ENCODE results near the gene HABP4.

The HABP4 gene

GRCh38 chr9:96449845-96450612 lies at the start of gene HABP4:
TSS of gene HABP4 (plus strand) at chr9:96450169. CDS start at chr9:96450280, 111 bp downstream.
- peak; percentile 89 for DNase-seq

- DNase-seq, result no peak
These were observed 41.3 kb upstream of the HABP4 start for GRCh38 chr9:96408409-96409280.

- DNase-seq, result no peak
These were observed 38.7 kb upstream of the HABP4 start for GRCh38 chr9:96411129-96411838.

DNA sequence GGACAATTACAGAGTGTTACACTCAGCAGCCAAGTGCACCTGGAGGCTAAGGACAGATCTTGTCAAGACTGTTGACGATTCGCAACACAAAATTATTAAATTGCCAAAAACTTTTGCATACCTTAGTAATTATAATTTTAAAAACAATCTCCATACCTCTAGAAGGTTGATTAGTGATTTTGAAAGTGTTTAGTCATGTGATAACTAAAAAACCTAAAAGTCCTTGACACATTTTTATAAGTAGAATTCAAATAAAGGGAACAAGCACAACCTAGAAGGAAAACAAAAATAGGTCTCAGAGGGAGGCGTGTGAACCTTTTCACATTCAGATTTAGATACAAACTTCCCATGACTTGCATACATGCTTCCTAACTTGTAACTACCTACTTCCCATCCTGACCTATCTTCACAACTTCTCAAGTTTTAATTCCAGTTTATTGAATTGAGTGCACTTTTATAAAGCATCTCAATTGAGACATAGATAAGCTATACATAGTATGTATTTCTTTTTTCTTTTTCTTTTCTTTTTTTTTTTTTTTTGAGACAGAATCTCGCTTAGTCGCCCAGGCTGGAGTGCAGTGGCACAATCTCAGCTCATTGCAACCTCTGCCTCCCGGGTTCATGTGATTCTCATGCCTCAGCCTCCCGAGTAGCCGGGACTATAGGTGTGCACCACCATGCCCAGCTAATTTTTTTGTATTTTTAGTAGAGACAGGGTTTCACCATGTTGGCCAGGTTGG lies 37.6 kb upstream of the HABP4 start:
- DNase-seq, result no peak

DNA sequence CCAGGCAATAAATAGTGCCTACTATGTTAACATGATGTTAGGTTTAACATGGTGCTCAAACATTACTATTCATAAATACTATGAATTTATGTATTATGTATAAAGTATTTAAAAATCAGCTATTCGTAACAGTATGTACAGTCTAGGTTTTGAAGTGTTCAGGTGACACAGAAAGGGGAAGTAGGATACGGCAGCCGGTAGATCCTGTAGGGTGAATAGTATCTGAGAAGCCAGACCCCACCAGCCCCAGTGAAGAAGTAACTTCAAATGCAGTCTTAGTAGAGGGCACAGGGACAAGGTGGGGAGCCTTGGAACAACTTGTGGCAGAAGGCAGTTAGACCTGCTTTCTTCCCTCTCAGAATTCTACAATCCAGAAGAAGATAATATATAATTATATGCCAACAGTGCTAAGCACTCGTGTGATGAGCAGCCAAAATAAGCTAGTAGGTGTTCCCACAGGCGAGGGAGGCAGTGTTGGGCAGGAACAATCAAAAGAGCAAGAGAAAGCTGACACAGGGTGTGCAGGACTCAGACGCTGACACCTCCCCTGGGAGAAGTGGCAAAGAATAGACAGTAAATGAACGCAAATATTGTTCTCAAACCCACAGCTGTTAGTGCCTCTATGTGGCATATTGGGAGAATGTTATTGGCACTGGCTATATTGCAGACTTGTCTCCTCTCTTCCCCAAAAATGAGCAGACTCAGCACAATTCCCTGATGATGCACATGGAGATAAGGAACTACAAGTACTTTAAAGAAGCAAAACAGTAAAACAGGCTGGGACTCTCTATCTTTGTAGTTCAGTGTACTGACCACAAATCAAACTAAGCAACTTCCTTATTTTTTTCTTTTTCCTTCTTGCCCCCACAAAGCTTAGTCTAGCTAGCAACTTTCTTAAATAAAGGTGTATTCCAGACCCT lies 36.4 kb upstream of the HABP4 start:
- no peak for DNase-seq

DNA sequence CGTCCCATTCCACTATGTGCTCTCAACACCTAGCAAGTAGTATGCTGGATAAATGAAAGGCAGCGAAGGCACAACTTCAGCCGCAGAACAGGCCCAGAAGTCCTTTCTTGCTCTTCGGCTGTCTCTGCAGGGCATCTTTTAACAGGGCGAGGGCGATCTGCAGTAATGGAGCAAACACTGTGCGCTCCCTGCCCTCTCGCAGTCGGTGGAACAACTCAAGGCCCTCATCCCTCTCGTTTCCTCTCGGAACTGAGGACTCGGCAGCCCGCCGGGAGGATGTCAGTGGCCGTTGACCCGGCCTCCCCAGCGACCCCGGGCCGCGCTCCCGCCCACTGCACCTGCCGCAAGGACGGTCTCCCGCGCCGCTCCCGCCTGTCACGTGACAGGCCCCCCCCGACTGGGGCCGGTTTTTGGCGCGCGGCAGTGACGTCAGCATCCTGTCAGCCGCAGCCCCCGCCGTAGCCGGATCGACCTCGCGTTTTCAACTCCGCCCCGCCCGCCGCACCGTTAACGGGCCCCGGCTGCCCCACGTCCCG lies 32.9 kb upstream of the HABP4 start:
- DNase-seq, result peak; percentile 88

DNA sequence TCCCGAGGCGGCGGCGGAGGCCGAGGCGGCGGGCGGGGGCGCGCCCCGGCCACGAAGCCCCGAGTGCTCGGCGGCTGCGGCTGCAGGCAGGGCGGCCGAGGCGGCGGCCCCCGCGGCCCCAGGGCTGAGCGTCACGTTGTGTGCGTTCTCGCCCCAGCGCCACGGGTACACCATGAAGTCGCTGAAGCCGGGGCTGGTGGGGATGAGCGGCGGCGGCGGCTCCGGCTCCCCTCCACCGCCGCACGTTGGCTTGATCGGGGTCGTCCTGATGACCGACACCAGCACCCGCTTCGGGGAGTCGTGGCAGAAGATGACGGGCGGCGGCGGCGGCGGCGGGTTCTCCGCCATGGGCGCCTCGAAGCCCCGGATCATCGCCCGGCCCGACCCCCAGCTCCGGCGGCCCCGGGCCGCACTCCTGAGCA lies 32.3 kb upstream of the HABP4 start:
- peak; percentile 41 for DNase-seq

DNA sequence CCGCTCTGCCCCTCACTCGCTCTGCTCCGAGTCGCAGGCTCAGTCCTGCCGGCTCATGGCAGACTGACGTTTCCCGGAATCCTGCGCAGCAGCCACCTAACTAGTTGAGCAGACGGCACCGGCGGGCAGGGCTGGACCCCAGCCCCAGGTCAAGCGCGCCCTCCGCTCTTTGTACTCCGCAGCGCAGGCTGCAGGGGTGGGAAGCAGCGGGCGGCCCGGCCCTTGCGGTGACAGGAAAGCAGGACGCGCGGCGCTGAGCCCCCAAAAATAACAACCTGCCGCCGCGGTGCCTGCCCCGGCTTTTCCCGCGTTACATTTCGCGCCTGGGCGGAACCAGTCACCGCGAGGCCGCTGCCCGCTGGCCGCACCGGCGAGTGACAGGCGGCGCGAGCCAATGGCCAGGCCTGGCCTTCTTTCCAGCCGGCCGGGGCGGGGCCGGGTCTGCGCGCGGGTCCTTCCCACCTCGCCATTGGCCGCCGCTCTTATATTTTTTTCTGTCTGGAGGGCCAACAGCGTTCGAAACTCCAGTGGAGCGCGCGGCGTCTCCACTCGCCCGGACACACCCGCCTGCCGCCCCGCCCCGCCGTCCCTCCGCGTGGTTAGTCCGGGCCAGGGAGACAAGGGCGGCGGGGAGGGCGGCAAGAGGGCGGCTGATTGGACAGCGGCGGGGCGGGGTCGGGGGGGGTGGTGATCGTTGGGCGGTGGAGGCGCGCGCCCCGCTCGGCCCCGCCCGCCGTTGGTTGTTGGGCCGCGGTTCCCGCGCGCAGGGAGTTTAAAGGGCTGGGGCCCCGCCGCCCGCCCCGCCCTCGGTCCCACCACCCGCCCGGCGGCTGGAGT lies 31.7 kb upstream of the HABP4 start, which contains the start of gene ZNF367:
Gene ZNF367 (minus strand): TSS at position 288 of the 837 bp plus-strand sequence. CDS start 338 bp downstream, outside the sequence.
- peak; percentile 96 for DNase-seq

DNA sequence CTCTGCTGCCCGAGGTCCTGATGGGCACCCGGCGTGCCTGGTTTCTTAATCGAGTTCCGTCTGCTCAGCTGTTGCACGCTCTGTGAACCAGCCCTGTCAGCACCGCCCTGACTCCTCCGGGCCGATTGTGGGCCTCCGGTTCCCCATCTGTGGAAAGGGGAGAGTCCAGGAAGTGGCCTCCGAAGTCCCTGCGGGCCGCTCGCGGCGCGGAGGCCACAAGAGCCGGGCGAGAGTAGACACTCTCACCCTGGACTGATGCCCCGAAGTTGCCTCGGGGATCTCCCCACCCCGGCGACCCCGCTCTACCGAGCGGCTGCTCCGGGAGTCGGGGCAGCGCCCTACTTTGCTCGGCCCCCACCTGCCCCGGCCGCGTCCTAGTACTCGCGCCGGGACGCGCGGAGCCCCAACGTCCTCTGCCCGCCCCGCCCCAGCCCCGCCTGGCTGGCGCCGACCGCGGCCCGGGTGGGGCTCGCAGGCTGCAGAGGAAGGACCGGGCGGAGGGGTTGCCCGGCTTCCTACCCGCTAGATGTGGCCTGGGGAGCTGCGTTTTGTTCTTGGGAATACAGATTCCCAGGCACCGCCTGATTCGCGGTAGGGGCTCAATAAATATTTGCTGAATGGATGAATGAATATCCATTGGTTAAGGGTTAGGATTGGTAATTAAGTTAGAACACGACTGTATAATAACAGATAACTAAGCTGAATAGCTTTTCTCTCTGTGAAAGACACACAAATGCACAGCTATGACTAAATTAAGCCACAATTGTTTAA lies 30.9 kb upstream of the HABP4 start:
- peak; percentile 86 for DNase-seq

GRCh38 chr9:96419691-96419969 lies 30.3 kb upstream of the HABP4 start:
- no peak for DNase-seq

DNA sequence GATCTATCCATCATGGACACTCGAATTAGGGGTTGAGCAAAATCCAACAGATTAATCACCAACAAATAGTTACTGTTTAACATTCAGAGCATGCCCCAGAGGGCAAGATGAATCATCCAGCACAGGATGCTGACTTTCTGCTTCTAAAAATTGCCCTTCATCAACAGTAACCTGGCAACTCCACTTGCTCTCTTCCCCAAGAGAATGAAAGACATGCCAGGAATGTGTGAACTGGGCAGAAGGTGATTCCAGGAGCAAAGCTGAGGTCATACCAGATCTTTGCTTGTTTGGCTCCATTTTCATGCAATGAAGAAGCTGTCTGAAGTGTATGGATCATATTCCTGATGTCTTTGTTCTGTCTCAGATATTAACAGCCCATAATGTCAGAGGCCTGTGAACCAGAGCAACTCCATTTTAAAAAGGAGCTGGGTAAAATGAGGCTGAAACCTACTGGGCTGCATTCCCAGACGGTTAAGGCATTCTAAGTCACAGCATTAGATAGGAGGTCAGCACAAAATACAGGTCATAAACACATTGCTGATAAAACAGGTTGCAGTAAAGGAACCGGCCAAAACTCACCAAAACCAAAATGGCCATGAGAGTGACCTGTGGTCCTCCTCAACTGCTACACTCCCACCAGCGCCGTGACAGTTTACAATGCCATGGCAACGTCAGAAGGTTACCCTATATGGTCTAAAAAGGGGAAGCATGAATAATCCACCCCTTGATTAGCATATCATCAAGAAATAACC lies 29.3 kb upstream of the HABP4 start:
- DNase-seq, result peak; percentile 3

DNA sequence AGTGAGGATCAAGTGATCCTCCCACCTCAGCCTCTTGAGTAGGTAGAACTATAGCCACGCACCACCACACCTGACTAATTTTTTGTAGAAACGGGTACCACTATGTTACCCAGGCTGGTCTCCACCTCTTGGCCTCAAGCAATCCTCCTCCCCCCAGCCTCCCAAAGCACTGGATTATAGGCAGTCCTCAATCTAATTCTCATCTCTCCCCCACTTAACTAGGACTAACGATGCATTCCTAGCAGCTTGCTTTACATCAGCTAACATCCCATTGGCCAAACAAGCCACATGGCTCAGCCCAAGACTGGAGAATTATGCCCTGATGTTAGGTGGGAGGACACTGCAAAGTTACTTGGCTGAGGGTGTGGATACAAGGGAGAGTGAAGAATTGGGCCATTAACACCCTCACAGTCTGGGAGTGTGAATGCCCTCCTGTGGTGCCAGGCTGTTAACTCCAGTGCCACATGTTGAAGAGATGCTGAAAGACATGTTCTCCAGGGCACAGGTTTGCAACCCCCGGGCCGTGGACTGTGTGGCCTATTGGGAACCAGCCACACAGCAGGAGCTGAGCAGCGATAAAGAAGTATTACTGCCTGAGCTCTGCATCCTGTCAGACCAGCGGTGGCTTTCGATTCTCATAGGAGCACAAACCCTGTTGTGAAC lies 26.5 kb upstream of the HABP4 start:
- DNase-seq, result no peak

- no peak for DNase-seq
These were observed 26.0 kb upstream of the HABP4 start for GRCh38 chr9:96423985-96424336.

DNA sequence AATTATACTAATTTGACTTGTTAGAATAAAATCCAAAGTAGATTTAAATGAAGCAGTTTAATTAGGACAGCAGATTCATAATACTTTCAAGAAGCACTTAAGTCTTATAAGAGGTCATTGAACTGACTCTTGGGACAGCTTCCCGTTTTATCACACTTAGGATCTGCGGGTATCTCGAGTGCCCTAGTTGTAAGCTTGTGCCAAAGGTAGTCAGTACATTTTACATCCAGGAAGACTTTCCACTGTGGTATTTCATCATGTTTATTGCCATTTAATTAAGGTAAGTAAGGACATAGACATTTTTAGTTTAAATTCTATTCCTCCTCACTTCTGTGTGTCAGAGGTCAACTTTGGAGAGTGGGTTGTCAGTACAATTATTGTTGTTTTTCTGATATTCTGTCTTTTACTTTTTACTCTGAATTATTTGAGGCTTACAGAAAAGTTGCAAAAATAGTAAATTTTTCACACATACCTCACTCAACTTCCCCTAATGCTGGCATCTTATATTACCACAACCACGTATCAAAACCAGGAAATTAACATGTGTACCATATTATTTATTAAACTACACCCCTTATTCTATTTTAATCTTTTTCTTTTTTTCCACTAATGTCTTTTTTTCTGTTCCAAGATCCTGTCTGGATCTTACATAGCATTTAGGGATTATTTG lies 24.3 kb upstream of the HABP4 start:
- no peak for DNase-seq

DNA sequence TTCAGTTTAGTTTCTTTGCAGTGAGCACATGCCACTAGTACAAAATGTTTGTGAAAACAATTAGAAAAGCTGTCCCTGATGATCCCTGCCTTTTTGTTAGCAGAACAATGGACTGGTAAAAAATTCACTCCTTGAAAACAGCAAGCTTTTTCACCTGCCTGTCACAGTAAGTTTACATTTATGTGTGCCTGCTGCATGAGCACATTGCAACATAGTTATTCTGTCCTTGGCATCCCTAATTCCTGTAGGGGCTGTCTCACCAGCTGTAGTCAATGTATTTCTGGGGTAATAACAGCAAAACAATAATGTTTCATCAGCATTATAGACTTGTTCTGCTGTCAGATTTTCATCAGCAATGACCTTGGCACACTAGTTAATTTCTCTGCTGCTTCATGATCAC lies 20.2 kb upstream of the HABP4 start:
- DNase-seq, result no peak

DNA sequence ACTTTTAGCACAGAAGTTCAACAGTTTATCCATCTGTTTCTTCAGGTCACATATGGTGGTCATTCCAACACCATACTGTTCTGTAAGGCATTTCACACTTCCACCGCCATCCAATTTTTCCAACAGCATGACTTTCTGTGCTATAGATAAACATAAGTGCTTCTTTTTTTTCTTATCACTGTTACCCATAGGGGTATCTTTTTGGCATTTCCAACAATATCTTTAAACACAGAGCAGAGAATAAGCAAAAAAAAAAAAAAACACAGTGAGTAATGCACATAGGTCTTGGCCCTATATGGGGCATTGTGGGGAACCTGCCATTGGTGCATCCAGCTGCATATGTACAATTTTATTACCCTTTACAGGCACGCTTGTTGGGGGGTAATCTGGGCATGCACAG lies 19.6 kb upstream of the HABP4 start:
- no peak for DNase-seq

GRCh38 chr9:96435345-96435744 lies 14.6 kb upstream of the HABP4 start:
- no peak for DNase-seq

- DNase-seq, result no peak
These were observed 13.9 kb upstream of the HABP4 start for GRCh38 chr9:96436063-96436455.
